GM21515 (cell line): Measurements from ENCODE around the gene MEX3D.
"Not testable (repeated sequence)": the region's sequence is repeated elsewhere in the genome, so short reads cannot be mapped to it uniquely, and the experiment has no call there.

Experiments
- ATAC-seq: cut with Tn5 transposase; IDR thresholded peaks from one replicate; pipeline ENCODE4 v1.9.1; 2021; ENCODE audit not compliant: unreplicated experiment

MEX3D gene

GRCh38 chr19:1522061-1522460 lies 46.1 kb downstream of the MEX3D start:
- ATAC-seq = no peak

GRCh38 chr19:1521636-1522035 lies 46.5 kb downstream of the MEX3D start:
- ATAC-seq = no peak

GRCh38 chr19:1520203-1520780 lies 47.8 kb downstream of the MEX3D start:
- ATAC-seq = no peak

GRCh38 chr19:1519802-1520201 lies 48.3 kb downstream of the MEX3D start:
- ATAC-seq = not testable (repeated sequence)

- no peak for ATAC-seq
Observed at GRCh38 chr19:1518471-1518870, 49.7 kb downstream of the MEX3D start.

- no peak for ATAC-seq
Observed at GRCh38 chr19:1516395-1516753, 51.8 kb downstream of the MEX3D start.

- no peak for ATAC-seq
Observed at GRCh38 chr19:1514986-1515721, 53.0 kb downstream of the MEX3D start.

- no peak for ATAC-seq
Observed at GRCh38 chr19:1514295-1514661, 53.8 kb downstream of the MEX3D start.

GRCh38 chr19:1513499-1514294 lies 54.4 kb downstream of the MEX3D start:
- no peak for ATAC-seq

- ATAC-seq = no peak
Observed at GRCh38 chr19:1512671-1513498, 55.2 kb downstream of the MEX3D start, which contains the start of gene ADAMTSL5. TSS of gene ADAMTSL5 (minus strand) at chr19:1513019. CDS start at chr19:1510943, 2,076 bp downstream.

GRCh38 chr19:1511318-1512317 lies 56.5 kb downstream of the MEX3D start:
- ATAC-seq = no peak

- no peak for ATAC-seq
Observed at GRCh38 chr19:1510807-1511206, 57.3 kb downstream of the MEX3D start.

- no peak for ATAC-seq
Observed at GRCh38 chr19:1510442-1510806, 57.7 kb downstream of the MEX3D start.

GRCh38 chr19:1509602-1510441 lies 58.3 kb downstream of the MEX3D start:
- ATAC-seq = no peak

- no peak for ATAC-seq
Observed at GRCh38 chr19:1508507-1508856, 59.6 kb downstream of the MEX3D start.

GRCh38 chr19:1507763-1508506 lies 60.2 kb downstream of the MEX3D start:
- ATAC-seq = no peak

GRCh38 chr19:1507192-1507660 lies 60.9 kb downstream of the MEX3D start:
- no peak for ATAC-seq
